HepG2 (cell line): ENCODE results near the gene ESRP2. TPM values are rescaled to one million over a fixed set of nuclear protein-coding genes. Genes with fewer than 3 reads are reported as not detected.

Source experiments
- CCAR2 ChIP-seq: fragments of 200-400 bp; formaldehyde crosslinking; optimal IDR thresholded peaks from 2 replicates; pipeline ENCODE3; 2018; ENCODE audit warnings: low read depth, mild to moderate bottlenecking, low read length, moderate library complexity
- CENPBD1 ChIP-seq: sonication (generic); formaldehyde crosslinking; IDR thresholded peaks from 2 replicates; pipeline ENCODE4 v1.8.0; 2022; ENCODE audit warnings: missing genetic modification reagents, low read depth, mild to moderate bottlenecking, borderline replicate concordance
- CREB3 ChIP-seq: sonication (generic); formaldehyde crosslinking; IDR thresholded peaks from 2 replicates; pipeline ENCODE4 v1.5.0; 2020; ENCODE audit warnings: missing genetic modification reagents
- PHF8 ChIP-seq: sonication (generic); formaldehyde crosslinking; IDR thresholded peaks from 2 replicates; pipeline ENCODE4 v1.5.0; 2020; ENCODE audit warnings: missing genetic modification reagents
- PRDM15 ChIP-seq: sonication (generic); formaldehyde crosslinking; IDR thresholded peaks from 2 replicates; pipeline ENCODE4 v1.4.0; 2020; ENCODE audit warnings: missing genetic modification reagents
- REPIN1 ChIP-seq: sonication (generic); formaldehyde crosslinking; IDR thresholded peaks from 2 replicates; pipeline ENCODE4 v1.8.0; 2022; ENCODE audit warnings: missing genetic modification reagents, low read depth, mild to moderate bottlenecking, borderline replicate concordance
- SP1 ChIP-seq, 2 experiments: fragments of 450-650 bp in 1 of 2; sonication (generic) in 1 of 2; formaldehyde crosslinking in 1 of 2; IDR thresholded peaks; 2 replicates each; pipeline versions ENCODE4 v1.4.0 to v1.6.1; 2016 to 2020; ENCODE audit warnings: missing genetic modification reagents in 1 of 2
- SRSF1 ChIP-seq: fragments of 200-400 bp; formaldehyde crosslinking; optimal IDR thresholded peaks from 2 replicates; pipeline ENCODE3; 2017; ENCODE audit warnings: mild to moderate bottlenecking, low read depth, low read length, moderate library complexity
- TAF15 ChIP-seq: fragments of 200-400 bp; formaldehyde crosslinking; IDR thresholded peaks from one replicate; pipeline ENCODE4 v1.6.1; 2018; ENCODE audit warnings: mild to moderate bottlenecking, low read depth, low read length; ENCODE audit not compliant: poor library complexity, severe bottlenecking
- U2AF2 ChIP-seq: fragments of 200-400 bp; formaldehyde crosslinking; IDR thresholded peaks from 2 replicates; pipeline ENCODE4 v1.6.1; 2017; ENCODE audit warnings: low read depth, mild to moderate bottlenecking, low read length
- ZBTB42 ChIP-seq: sonication (generic); formaldehyde crosslinking; IDR thresholded peaks from 2 replicates; pipeline ENCODE4 v1.5.0; 2020; ENCODE audit warnings: mild to moderate bottlenecking, missing genetic modification reagents
- ZFP36L1 ChIP-seq: sonication (generic); formaldehyde crosslinking; IDR thresholded peaks from 2 replicates; pipeline ENCODE4 v1.8.0; 2022; ENCODE audit warnings: mild to moderate bottlenecking, missing genetic modification reagents, moderate library complexity
- ZNF230 ChIP-seq: sonication (generic); formaldehyde crosslinking; IDR thresholded peaks from 2 replicates; pipeline ENCODE4 v1.4.0; 2020; ENCODE audit warnings: mild to moderate bottlenecking, missing genetic modification reagents
- ZNF263 ChIP-seq: sonication (generic); formaldehyde crosslinking; IDR thresholded peaks from 2 replicates; pipeline ENCODE4 v1.4.0; 2020; ENCODE audit warnings: missing genetic modification reagents
- ZNF343 ChIP-seq: sonication (generic); formaldehyde crosslinking; IDR thresholded peaks from 2 replicates; pipeline ENCODE4 v1.4.0; 2020; ENCODE audit warnings: mild to moderate bottlenecking, missing genetic modification reagents
- ZNF431 ChIP-seq: sonication (generic); formaldehyde crosslinking; IDR thresholded peaks from 2 replicates; pipeline ENCODE4 v1.9.0; 2022; ENCODE audit warnings: missing genetic modification reagents, low read depth, mild to moderate bottlenecking, borderline replicate concordance
- ZNF460 ChIP-seq: sonication (generic); formaldehyde crosslinking; IDR thresholded peaks from 2 replicates; pipeline ENCODE4 v1.5.1; 2020; ENCODE audit warnings: missing genetic modification reagents, mild to moderate bottlenecking, borderline replicate concordance
- polyA plus RNA-seq, 8 experiments: library from polyadenylated mRNA; depleted of rRNA in 3 of 8; stranded (reverse) in 7 of 8; unstranded in 1 of 8; fragments of >200 nt; fragmentation: Illumina TruSeq in 4 of 8; extraction: Trizol in 4 of 8; gene quantifications; 2 replicates each; pipeline versions ENCODE4 v1.2.1 to v1.2.3, GENCODE V29; 2011 to 2016; ENCODE audit warnings: low read depth in 4 of 8, missing spikeins in 1 of 8, mixed read lengths in 1 of 8; ENCODE audit not compliant: insufficient read depth in 1 of 8
- total RNA-seq, 5 experiments: library from RNA; depleted of rRNA; stranded (reverse); fragments of >200 nt; fragmentation: Illumina TruSeq; extraction: Trizol; gene quantifications; 2 replicates each; pipeline ENCODE4 v1.2.3, GENCODE V29; 2016; ENCODE audit warnings: low read depth in 1 of 5
- TF ChIP-seq, protein P1 (sequence below): sonication (generic); formaldehyde crosslinking; conservative IDR thresholded peaks from 2 replicates; pipeline ENCODE4 v1.4.0; 2020; ENCODE audit warnings: missing genetic modification reagents
- TF ChIP-seq, protein P2 (sequence below): IDR thresholded peaks from 2 replicates; pipeline ENCODE4 v1.6.1; 2012; ENCODE audit warnings: low read depth, low read length, improper control_type of control experiment

The ESRP2 gene
- total and polyA plus RNA-seq, 2 of the 13 experiments (the other 11 are each of a cell fraction or from before 2014, with no cell fraction given): 21.1 to 32.4 TPM

DNA sequence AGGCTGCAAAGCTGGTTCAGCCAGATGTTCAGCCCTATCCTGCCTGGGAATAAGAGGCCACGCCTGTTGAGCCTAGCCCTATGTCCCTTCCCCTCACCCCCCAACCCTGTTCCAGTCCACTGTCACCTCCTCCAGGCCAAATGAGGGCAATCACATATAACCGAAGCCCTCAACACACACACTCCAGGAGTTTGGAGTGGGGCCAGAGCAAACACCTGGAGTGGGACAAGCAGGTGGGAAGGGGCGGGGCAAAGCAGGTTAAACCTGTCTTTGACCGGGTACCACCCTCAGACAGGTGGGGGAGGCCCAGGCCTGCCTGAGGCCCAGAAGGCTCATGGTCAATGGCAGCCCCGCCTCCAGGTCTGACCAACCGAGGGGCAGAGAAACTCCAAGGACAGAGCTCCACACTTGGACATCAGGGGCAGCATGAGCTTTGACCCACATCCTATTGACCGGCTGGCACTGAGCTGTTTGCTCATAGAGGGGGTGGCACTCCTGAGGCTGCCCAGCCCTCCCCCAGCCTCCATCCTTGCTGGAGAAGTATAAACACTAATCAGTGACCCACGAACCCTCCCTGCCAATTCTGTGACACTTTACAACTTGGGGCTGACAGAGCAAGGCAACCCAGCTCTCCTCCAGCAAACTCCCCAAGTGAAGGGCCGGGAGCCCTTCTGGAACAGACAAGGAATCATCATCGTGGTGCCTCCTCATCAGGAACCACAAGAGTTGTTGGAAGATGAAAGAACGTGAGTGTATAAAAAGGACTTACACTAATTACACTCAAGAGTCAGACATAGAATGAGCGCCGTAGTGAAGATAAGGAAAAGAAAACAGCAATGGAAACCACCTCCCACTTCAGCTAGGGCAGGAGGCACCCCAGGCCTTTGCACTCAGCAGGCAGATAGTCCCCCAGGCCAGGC, 1.5 kb downstream of the ESRP2 start (continued):
- TF ChIP-seq, protein P1, sequence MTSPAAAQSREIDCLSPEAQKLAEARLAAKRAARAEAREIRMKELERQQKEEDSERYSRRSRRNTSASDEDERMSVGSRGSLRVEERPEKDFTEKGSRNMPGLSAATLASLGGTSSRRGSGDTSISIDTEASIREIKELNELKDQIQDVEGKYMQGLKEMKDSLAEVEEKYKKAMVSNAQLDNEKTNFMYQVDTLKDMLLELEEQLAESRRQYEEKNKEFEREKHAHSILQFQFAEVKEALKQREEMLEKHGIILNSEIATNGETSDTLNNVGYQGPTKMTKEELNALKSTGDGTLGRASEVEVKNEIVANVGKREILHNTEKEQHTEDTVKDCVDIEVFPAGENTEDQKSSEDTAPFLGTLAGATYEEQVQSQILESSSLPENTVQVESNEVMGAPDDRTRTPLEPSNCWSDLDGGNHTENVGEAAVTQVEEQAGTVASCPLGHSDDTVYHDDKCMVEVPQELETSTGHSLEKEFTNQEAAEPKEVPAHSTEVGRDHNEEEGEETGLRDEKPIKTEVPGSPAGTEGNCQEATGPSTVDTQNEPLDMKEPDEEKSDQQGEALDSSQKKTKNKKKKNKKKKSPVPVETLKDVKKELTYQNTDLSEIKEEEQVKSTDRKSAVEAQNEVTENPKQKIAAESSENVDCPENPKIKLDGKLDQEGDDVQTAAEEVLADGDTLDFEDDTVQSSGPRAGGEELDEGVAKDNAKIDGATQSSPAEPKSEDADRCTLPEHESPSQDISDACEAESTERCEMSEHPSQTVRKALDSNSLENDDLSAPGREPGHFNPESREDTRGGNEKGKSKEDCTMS (CRISPR knock-in tag): no peak
- TF ChIP-seq SP1 (IDR thresholded peaks at IDR 0.05) (no peak), SP1 (CRISPR knock-in tag; IDR thresholded peaks at IDR 0.05) (peak; percentile 48; the same call in 1 of the 2 replicates), ZNF230 (CRISPR knock-in tag) (no peak), PHF8 (no peak; the same call in 1 of the 2 replicates), ZNF343 (CRISPR knock-in tag) (no peak), CENPBD1 (no peak), REPIN1 (no peak; the same call in 1 of the 2 replicates), U2AF2 (no peak), ZNF263 (CRISPR knock-in tag) (no peak), CCAR2 (no peak), ZNF431 (CRISPR knock-in tag) (no peak), SRSF1 (peak; percentile 83), ZFP36L1 (CRISPR knock-in tag) (no peak), TAF15 (no peak), ZNF460 (no peak), PRDM15 (CRISPR knock-in tag) (no peak), ZBTB42 (CRISPR knock-in tag) (peak; percentile 66; the same call in 1 of the 2 replicates), CREB3 (no peak)
- TF ChIP-seq, protein P2, sequence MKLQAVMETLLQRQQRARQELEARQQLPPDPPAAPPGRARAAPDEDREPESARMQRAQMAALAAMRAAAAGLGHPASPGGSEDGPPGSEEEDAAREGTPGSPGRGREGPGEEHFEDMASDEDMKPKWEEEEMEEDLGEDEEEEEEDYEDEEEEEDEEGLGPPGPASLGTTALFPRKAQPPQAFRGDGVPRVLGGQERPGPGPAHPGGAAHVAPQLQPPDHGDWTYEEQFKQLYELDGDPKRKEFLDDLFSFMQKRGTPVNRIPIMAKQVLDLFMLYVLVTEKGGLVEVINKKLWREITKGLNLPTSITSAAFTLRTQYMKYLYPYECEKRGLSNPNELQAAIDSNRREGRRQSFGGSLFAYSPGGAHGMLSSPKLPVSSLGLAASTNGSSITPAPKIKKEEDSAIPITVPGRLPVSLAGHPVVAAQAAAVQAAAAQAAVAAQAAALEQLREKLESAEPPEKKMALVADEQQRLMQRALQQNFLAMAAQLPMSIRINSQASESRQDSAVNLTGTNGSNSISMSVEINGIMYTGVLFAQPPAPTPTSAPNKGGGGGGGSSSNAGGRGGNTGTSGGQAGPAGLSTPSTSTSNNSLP: no peak
